NCI-H1930 (cell line): ENCODE data around the gene ASIP.
"Not testable (repeated sequence)": the region's sequence is repeated elsewhere in the genome, so short reads cannot be mapped to it uniquely, and the experiment has no call there.

Experiments used
- DNase-seq, 2 experiments: peaks; one replicate each; lab custom pipeline; 2025; lab: John Stamatoyannopoulos, UW

ASIP gene

DNA sequence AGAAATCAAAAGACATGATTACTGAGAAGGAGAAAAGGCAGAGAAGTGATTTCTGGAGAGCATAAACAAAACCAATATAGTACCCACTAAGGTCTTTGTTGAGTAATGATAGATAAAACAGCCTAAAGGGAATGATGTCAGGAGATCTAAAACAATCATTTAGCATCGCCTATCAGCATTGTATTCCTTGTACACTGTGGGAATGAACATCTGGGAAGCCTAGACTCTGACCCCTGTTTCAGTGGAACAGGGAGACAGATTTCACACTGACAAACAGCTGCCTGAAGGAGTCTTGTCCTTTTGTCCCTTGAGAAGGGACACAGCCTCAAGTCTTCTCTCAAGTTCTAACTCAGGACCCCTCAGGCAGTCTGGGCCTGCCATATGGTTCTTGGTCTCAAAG lies 1.7 kb downstream of the ASIP start:
- DNase-seq = no peak

DNA sequence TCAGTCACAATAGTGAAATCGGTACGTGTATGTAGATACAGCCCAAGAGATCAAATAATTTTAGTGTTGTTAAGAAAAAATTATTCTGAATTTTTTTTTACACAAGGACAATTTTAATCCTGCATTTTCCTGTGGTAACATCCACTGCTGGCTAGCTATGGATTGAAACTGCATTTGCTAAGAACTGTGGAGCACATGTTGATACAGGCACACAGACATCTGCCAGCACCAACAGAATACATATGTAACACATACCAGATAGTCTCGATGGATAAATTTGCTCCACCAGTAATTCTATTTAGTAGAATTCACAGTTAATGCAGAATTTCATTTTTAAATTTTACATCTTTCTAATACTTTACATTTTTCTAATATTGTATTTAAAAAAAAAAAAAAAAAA lies 2.2 kb downstream of the ASIP start:
- DNase-seq = no peak

DNA sequence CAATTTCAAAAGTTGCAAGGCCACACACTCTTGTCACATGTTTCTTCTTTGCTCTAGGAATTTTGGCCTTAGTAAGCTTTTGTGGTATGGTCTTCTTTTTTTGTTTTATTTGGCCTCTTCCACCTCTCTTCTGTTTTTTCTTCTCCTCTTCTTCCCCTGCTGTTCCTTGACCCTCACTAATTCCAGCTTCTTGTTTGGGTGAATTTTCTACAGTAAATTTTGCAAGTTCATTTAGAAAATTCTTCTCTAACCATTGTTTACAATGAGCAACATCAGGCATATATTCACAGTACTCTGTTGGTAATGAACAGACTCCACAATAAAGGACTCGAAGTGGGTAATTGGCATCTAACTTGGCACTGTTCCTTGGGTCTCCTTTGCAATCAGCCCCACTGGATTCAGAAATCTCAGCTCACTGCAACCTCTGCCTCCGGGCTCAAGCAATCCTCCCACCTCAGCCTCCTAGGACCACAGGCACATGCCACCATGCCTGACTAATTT lies 5.0 kb downstream of the ASIP start:
- DNase-seq = no peak

DNA sequence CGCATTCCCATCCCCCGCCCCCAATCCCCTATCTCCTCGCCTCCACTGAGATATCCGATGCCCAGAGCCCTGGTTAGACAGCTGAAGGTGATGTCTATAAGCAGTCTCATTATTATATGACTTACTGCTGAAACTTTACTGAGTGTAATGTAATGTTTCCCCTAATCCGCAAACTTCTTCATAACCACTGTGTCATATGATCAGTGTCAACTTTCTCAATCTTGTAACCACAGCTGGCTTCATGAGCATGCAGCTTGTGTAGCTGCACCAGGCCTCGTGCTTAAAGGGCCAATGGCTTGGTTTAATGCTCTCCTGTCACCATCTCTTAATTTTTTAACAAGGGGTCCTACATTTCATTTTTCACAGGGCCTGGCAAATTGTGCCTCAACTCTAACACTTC lies 8.1 kb downstream of the ASIP start:
- no peak for DNase-seq

DNA sequence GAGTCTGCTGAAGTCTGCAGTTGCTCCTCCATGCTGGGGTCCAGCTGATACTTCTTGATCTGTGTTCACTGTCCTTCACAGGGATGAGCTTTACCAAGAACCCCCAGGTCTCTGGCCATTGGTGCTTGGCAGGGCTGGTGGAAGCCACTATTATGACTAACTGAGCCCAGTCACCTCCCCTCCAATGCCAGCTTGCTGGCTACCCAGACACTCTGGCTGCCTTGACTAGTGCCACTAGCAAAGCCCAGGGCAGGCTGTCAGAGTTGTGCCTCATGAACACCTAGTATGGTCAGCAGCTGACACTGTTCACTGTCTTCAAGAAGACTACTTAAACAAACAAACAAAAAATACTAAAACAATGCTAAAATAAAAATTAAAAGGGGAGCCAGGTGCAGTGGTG lies 8.8 kb downstream of the ASIP start:
- no peak for DNase-seq

DNA sequence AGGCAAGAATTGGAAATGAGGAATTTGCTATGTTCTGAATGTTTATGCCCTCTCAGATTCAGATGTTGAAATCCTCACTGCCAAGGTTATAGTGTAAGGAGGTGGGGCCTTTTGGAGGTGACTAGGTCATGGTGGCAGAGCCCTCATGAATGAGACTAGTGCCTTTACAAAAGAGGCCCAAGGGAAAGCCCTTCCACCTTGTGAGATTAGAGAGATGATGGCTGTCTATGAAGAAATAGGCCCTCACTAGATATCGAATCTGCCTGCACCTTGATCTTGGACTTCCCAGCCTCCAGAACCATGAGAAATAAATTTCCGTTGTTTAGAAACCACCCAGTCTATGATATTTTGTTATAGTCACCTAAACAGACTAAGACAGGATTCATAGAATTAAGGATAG lies 10.4 kb downstream of the ASIP start:
- DNase-seq = no peak

DNA sequence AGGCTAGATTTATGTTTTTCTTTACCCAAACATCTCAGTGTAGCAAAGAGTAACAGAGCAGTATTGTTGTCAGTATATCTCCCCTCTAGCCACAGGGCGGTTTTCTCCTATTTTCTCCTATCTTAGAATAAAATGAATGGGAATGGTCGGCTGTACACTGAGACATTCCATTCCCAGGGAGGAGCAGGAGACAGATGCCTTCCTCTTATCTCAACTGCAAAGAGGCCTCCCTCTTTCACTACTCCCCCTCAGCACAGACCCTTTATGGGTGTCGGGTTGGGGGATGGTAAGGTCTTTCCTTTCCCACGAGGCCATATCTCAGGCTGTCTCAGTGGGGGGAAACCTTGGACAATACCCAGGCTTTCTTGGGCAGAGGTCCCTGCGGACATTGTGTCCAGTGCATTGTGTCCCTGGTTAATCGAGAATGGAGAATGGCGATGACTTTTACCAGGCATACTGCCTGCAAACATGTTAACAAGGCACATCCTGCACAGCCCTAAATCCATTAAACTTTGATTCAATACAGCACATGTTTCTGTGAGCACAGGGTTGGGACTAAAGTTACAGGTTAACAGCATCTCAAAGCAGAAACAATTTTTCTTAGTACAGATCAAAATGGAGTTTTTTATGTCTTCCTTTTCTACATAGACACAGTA lies 11.3 kb downstream of the ASIP start:
- not testable (repeated sequence) for DNase-seq

DNA sequence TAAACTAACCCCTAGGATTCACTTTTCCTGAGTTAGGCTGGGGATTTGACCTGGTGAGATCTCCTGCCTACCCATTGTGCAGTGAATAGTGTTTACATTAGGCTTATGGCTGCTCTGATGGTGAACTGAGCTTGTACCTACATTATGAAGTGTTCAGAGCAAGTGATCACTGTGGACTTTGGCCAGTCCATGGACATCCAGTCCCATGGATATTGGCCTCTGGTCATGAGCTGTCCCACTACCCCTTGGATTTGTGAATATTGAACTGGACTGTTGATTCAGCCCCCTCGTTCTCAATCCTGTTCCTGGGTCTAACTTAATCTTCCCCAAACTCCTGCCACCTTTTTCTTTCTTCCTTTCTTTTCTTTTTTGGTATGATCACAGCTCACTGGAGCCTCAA lies 13.8 kb downstream of the ASIP start:
- no peak for DNase-seq

DNA sequence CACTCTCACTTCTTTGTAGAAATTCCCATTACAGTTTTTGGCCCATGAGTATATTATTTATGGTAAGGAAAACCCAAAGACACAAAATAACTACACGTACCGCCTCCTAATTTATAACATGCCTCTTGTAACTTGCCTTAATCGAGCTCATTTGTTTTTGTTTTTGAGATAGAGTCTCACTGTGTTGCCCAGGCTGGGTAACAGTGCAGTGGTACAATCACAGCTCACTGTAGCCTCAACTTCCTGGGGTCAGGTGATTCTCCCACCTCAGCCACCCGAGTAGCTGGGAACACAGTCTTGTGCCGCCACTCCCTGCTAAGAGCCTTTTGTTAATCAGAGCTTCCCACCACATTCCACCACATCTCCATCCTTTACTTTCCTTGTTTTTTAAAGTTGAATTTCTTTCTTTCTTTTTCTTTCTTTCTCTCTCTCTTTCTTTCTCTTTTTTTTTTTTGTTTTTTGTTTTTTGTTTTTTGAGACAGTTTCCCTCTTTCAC lies 15.5 kb downstream of the ASIP start:
- no peak for DNase-seq

DNA sequence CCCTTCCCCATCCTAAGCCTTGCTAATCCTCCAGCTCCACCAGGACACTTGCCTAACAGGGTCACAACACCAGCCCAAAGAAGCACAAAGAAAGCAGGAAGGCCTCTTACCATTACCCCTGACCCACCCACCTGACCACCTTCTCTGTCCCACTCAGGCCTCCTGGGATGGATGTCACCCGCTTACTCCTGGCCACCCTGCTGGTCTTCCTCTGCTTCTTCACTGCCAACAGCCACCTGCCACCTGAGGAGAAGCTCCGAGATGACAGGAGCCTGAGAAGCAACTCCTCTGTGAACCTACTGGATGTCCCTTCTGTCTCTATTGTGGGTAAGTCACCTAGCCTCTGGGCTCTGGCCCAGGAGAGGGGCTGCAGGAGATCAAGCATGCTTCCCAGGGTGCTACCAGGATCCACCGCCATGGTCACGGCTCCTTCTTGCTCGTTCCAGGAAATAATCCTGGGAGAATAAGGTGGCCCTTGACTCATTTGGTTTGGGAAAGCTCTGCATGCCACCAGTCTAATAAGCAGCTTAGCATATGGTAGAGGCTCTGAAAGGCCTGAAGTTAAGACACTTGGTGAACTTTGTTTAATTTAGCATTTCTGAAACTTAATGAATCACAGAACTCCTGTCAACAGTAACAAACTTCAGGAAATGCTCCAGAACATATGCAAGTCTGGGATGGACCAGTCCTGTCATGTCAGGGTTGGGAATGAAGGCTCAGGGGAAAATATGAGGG lies 19.2 kb downstream of the ASIP start:
- no peak for DNase-seq

DNA sequence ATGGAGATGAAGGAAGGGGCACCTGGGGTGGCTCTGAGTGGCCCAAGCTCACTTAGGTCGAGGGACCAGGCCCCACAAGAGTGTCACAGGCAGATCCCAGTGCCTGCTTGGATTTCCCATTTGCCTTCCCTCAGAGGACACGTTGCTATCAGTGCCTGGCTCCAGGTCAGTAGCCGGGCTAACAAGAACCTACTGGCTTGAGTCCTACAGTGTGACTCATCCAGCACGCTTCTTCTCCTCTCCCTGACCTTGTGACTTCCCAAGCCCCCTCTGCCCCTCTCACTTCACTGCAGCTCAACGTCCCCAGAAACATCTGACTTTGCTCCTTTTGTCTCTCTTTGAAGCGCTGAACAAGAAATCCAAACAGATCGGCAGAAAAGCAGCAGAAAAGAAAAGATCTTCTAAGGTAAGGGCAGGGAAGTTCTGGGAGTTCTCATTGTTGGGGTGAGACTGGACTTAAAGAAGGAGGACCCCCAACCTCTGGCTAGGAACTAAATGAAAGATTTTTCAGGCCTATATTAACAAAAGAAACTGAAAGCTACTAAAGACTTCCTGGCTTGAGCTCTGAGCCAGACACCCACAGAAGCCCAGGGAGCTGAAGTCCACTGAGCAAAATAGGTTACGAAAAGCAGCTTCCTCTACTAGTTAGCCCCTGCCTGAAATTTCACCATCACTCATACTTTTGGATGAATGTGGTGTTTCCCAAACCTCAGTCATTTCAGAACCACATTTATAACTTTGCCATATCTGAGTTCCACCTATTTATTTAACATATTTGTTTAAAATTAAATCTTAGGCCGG lies 21.5 kb downstream of the ASIP start:
- DNase-seq = no peak

DNA sequence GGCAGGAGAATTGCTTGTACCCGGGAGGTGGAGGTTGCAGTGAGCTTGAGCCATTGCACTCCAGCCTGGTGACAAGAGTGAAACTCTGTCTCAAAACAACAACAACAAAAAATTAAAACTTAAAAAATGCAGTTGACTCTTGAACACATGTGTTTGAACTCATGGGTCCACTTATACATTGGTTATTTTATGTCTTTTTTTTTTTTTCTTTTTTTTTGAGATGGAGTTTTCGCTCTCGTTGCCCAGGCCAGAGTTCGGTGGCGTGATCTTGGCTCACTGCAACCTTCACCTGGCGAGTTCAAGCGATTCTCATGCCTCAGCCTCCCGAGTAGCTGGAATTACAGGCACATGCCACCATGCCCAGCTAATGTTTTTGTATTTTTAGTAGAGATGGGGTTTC lies 22.2 kb downstream of the ASIP start:
- not testable (repeated sequence) for DNase-seq

DNA sequence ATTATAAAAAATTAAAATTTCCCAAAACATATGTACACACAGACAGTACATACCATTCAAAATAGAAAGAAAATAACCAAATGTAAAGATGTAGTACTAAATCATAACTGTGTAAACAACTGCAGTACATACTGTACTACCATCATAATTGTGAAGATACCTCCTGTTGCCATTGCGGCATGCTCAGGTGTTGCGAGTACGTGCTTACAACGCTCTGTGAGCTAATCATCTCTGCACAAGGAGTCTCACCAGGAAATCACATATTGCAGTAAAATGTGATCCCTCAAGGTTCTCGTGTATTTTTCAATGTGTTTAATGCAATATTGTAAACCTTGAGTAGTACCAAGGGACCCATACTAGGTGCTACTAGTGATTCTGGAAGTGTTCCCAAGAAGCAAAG lies 22.9 kb downstream of the ASIP start:
- no peak for DNase-seq

DNA sequence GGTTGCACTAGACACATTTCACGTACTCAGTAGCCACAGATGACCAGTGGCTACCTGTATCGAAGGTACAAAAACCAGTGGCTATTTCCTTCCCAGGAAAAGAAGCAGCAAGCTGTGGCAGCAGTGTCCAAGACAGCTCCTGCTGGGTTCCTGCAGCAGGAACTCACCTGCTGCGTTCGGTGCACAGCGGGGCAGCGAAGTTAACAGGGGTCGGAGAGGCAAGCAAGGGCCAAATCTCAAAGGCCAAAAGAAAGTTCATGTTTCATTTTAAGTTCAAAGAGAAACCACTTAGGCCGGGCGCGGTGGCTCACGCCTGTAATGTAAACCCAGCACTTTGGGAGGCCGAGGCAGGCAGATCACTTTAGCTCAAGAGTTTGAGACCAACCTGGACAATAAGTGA lies 26.9 kb downstream of the ASIP start:
- no peak for DNase-seq

DNA sequence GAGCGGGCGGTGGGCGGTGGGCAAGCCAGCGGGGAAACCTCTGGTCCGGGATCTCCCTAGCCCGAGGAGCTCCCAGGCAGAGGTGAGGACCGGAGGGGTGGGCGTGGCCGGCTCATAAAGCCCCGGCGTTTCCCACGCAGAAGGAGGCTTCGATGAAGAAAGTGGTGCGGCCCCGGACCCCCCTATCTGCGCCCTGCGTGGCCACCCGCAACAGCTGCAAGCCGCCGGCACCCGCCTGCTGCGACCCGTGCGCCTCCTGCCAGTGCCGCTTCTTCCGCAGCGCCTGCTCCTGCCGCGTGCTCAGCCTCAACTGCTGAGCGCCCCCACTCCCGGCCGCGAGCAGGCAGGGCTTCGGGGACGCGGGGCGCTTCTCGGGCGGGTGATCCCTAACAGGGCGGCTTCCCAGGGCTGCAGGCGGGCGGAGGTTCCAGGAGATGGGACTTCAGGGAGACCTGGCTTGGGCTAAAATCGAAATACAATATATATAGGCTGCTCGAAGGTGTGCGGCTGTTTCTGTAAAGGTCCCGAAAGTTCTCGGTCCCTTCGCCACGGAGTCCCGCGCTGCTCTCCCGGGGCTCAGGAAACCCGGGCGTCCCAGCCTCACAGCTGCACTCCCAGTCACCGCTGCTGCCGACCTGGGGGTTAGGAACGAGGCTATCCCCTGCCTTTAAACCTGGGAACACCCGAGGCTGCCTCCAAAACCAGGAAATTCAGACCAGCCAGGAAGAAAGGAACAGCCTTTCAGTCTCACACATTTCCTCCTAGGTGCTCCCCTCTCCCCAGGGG lies 27.8 kb downstream of the ASIP start:
- no peak for DNase-seq

DNA sequence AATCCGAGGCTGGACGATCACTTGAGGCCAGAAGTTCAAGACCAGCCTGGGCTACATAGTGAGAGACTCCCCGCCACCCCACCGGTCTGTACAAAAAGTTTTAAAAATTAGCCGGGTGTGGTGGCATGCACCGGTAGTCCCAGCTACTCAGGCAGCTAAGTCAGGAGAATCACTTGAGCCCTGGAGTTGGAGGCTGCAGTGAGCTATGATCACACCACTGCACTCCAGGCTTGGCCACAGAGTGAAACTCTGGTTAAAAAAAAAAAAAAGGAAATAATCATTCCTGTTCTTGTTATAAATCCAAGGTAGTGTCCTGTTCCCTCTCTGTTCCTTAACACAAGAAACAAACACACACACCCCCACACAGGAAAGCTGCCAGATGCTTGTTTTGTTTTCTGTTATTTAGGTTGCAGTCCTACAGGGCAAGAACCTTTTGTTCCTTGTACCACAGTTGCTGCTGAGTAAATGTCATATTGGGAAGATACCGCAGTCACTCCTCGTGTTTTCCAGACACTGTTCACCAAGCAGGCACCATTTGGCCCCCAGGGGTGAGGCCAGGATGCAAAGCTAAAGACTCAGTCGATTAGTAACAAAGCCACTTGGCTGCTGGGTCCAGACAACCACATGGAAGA lies 28.9 kb downstream of the ASIP start:
- DNase-seq = no peak

DNA sequence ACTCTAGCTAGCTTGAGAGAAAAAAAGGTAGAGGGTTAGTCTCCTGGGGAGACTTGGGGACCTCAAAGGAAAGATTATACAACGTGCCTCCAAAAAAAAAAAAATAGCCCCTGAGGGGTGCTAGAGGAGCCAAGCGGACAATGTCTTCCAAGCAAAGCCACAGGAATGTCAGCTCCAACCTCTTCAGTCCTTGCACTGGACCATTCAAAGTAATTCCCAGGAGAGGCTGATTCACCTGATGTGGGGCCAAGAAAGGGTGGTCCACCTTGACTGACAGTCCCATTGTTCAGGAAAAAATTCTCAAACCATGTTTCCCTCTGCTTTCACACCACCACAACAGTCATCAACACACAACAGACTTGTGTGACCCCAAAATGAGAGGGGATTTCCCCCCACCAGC lies 30.7 kb downstream of the ASIP start:
- no peak for DNase-seq

DNA sequence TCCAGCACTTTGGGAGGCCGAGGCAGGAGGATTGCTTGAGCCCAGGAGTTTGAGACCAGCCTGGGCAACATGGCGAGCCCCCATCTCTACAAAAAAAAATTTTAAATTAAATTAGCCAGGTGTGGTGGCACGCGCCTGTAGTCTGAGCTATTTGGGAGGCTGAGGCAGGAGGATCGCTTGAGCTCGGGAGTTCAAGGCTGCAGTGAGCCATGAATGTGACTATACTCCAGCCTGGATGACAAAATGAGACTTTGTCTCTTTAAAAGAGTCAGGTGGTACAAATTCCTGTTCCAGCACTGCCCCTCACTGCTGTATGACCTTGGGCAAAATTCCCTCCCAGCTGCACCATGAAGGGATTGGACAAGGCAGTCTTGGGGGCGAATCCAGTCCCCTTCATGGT lies 33.5 kb downstream of the ASIP start:
- DNase-seq = no peak

DNA sequence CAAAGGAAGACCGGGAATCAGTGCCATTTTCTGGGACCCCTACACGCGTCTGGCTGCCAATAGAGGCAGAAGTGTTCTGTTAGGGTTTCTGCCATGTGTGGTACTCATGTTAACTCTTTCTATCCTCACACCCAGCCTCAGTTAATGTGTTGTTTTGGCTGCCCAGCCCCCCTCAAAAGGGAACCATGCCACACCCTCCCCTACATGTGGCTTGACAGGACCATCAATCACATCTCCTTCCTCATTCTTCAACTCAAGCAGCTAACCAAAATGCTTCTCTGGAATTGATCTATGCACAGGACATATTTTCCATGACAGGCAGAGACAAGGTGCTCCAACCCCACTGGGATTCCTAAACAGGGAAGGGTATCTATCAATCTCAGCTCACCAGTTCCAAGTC lies 40.0 kb downstream of the ASIP start:
- DNase-seq = no peak

DNA sequence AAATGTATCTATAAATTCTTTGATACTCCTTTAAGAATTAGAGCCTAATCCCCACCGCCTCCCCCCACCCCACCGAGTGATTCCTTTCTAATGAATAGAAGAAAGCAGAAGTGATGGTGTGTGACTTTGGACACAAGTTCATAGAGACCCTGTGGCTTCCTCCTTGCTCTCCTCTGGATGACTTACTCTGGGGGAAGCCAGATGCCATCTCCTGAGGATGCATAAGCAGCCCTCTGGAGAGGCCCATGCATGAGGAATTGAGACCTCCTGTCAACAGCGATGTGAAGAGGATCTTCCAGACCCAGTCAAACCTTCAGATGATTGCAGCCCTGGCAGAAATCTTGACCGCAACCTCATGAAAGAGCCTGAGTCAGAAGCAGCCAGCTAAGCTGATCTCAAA lies 40.8 kb downstream of the ASIP start:
- no peak for DNase-seq

DNA sequence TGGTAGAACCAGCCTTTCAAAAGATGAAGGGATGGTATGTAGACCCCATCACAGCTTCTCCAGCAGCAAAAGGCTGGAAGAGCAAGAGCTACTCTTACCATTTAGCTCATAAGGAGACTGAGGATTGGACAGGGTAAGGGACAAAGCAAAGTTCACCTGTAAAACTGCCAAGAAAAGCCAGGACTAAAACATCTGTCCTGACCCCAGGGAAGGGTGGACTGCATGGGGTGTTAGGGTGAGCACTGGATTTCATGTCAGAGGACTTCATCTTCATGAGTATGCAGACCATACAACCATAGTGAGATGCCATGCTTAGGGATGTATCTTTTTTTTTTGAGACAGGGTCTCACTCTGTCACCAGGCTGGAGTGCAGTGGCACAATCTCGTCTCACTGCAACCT lies 42.6 kb downstream of the ASIP start:
- DNase-seq = no peak

DNA sequence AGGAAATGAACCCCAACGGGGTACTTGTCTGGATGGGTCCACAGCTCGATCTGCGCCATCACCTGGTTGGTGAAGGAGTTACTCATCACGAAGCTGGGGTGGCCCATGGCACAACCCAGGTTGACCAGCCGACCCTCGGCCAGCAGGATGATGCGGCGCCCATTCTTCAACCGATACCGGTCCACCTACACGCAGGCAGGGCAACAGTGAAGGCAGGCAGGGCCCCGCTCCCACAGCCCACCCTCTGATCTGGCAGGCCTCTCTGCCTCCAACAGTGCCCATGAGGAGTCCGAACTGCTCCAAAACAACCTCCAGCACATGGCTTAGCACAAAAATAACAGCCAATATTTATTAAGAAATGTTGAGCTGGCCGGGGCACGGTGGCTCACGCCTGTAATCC lies 44.2 kb downstream of the ASIP start:
- no peak for DNase-seq
